HepG2 (cell line): Measurements from ENCODE around the gene C9orf40. TPM values are rescaled to one million over a fixed set of nuclear protein-coding genes. Genes with fewer than 3 reads are reported as not detected.

Source experiments
- CHD2 ChIP-seq: IDR thresholded peaks from 2 replicates; pipeline ENCODE4 v1.6.1; 2011; ENCODE audit warnings: low read depth, low read length, improper control_type of control experiment
- FOXC1 ChIP-seq: sonication (generic); formaldehyde crosslinking; IDR thresholded peaks from 2 replicates; pipeline ENCODE4 v1.8.0; 2022; ENCODE audit warnings: mild to moderate bottlenecking, missing genetic modification reagents, borderline replicate concordance
- HMGA1 ChIP-seq: sonication (generic); formaldehyde crosslinking; conservative IDR thresholded peaks from 2 replicates; pipeline ENCODE4 v1.4.0; 2020; ENCODE audit warnings: missing genetic modification reagents
- HOXD1 ChIP-seq: sonication (generic); formaldehyde crosslinking; IDR thresholded peaks from 2 replicates; pipeline ENCODE4 v1.5.0; 2020; ENCODE audit warnings: missing genetic modification reagents
- NFKB2 ChIP-seq: sonication (generic); formaldehyde crosslinking; IDR thresholded peaks from 2 replicates; pipeline ENCODE4 v1.4.0; 2020; ENCODE audit warnings: missing genetic modification reagents, borderline replicate concordance
- NKX3-1 ChIP-seq: sonication (generic); formaldehyde crosslinking; IDR thresholded peaks from 2 replicates; pipeline ENCODE4 v1.5.0; 2020; ENCODE audit warnings: missing genetic modification reagents
- RBM22 ChIP-seq: fragments of 200-400 bp; formaldehyde crosslinking; optimal IDR thresholded peaks from 2 replicates; pipeline ENCODE3; 2017; ENCODE audit warnings: mild to moderate bottlenecking, low read length, moderate library complexity
- RNF2 ChIP-seq: fragments of 450-650 bp; conservative IDR thresholded peaks from 2 replicates; pipeline ENCODE4 v1.6.1; 2016; ENCODE audit warnings: low read depth
- SP1 ChIP-seq, 2 experiments: fragments of 450-650 bp in 1 of 2; sonication (generic) in 1 of 2; formaldehyde crosslinking in 1 of 2; IDR thresholded peaks; 2 replicates each; pipeline versions ENCODE4 v1.4.0 to v1.6.1; 2016 to 2020; ENCODE audit warnings: missing genetic modification reagents in 1 of 2
- SRSF1 ChIP-seq: fragments of 200-400 bp; formaldehyde crosslinking; optimal IDR thresholded peaks from 2 replicates; pipeline ENCODE3; 2017; ENCODE audit warnings: mild to moderate bottlenecking, low read depth, low read length, moderate library complexity
- TARDBP ChIP-seq: sonication (generic); formaldehyde crosslinking; IDR thresholded peaks from 2 replicates; pipeline ENCODE4 v1.8.0; 2022; ENCODE audit warnings: mild to moderate bottlenecking, missing genetic modification reagents
- TCF7L2 ChIP-seq: IDR thresholded peaks from 2 replicates; pipeline ENCODE4 v1.6.1; 2011; ENCODE audit warnings: mild to moderate bottlenecking, low read depth, low read length, moderate library complexity
- TP53 ChIP-seq: sonication (generic); formaldehyde crosslinking; conservative IDR thresholded peaks from 2 replicates; pipeline ENCODE4 v1.4.0; 2020; ENCODE audit warnings: missing genetic modification reagents
- ZNF615 ChIP-seq: sonication (generic); formaldehyde crosslinking; IDR thresholded peaks from 2 replicates; pipeline ENCODE4 v1.5.0; 2020; ENCODE audit warnings: mild to moderate bottlenecking, missing genetic modification reagents, borderline replicate concordance
- ZNF772 ChIP-seq: sonication (generic); formaldehyde crosslinking; IDR thresholded peaks from 2 replicates; pipeline ENCODE4 v1.5.0; 2020; ENCODE audit warnings: mild to moderate bottlenecking, missing genetic modification reagents
- ZSCAN25 ChIP-seq: sonication (generic); formaldehyde crosslinking; IDR thresholded peaks from 2 replicates; pipeline ENCODE4 v1.8.0; 2022; ENCODE audit warnings: mild to moderate bottlenecking, missing genetic modification reagents
- polyA plus RNA-seq, 8 experiments: library from polyadenylated mRNA; depleted of rRNA in 3 of 8; stranded (reverse) in 7 of 8; unstranded in 1 of 8; fragments of >200 nt; fragmentation: Illumina TruSeq in 4 of 8; extraction: Trizol in 4 of 8; gene quantifications; 2 replicates each; pipeline versions ENCODE4 v1.2.1 to v1.2.3, GENCODE V29; 2011 to 2016; ENCODE audit warnings: low read depth in 4 of 8, missing spikeins in 1 of 8, mixed read lengths in 1 of 8; ENCODE audit not compliant: insufficient read depth in 1 of 8
- total RNA-seq, 5 experiments: library from RNA; depleted of rRNA; stranded (reverse); fragments of >200 nt; fragmentation: Illumina TruSeq; extraction: Trizol; gene quantifications; 2 replicates each; pipeline ENCODE4 v1.2.3, GENCODE V29; 2016; ENCODE audit warnings: low read depth in 1 of 5
- TF ChIP-seq, protein P1 (sequence below): sonication (generic); formaldehyde crosslinking; IDR thresholded peaks from 2 replicates; pipeline ENCODE4 v1.4.0; 2020; ENCODE audit warnings: mild to moderate bottlenecking, missing genetic modification reagents, borderline replicate concordance
- TF ChIP-seq, protein P2 (sequence below): sonication (generic); formaldehyde crosslinking; IDR thresholded peaks from 2 replicates; pipeline ENCODE4 v1.5.0; 2020; ENCODE audit warnings: mild to moderate bottlenecking, missing genetic modification reagents
- TF ChIP-seq, protein P3 (sequence below): sonication (generic); formaldehyde crosslinking; IDR thresholded peaks from 2 replicates; pipeline ENCODE4 v1.4.0; 2020; ENCODE audit warnings: missing genetic modification reagents
- TF ChIP-seq, protein P4 (sequence below): sonication (generic); formaldehyde crosslinking; IDR thresholded peaks from 2 replicates; pipeline ENCODE4 v1.5.0; 2020; ENCODE audit warnings: mild to moderate bottlenecking, missing genetic modification reagents

The C9orf40 gene
- total and polyA plus RNA-seq, 2 of the 13 experiments (the other 11 are each of a cell fraction or from before 2014, with no cell fraction given): 3.0 to 13.5 TPM

GRCh38 chr9:75001719-75002421 lies 49.2 kb upstream of the C9orf40 start (continued):
- TF ChIP-seq FOXC1 (CRISPR knock-in tag) (no peak), RBM22 (no peak), HMGA1 (no peak), TCF7L2 (no peak), TP53 (CRISPR knock-in tag) (no peak), ZSCAN25 (CRISPR knock-in tag) (no peak), CHD2 (no peak), RNF2 (no peak), SP1 (IDR thresholded peaks at IDR 0.05) (no peak), SP1 (CRISPR knock-in tag; IDR thresholded peaks at IDR 0.05) (no peak), SRSF1 (no peak), NFKB2 (no peak), ZNF772 (CRISPR knock-in tag) (no peak; the same call in 1 of the 2 replicates), NKX3-1 (no peak), HOXD1 (no peak), ZNF615 (no peak), TARDBP (peak; percentile 70; the same call in 1 of the 2 replicates)
- TF ChIP-seq, protein P1, sequence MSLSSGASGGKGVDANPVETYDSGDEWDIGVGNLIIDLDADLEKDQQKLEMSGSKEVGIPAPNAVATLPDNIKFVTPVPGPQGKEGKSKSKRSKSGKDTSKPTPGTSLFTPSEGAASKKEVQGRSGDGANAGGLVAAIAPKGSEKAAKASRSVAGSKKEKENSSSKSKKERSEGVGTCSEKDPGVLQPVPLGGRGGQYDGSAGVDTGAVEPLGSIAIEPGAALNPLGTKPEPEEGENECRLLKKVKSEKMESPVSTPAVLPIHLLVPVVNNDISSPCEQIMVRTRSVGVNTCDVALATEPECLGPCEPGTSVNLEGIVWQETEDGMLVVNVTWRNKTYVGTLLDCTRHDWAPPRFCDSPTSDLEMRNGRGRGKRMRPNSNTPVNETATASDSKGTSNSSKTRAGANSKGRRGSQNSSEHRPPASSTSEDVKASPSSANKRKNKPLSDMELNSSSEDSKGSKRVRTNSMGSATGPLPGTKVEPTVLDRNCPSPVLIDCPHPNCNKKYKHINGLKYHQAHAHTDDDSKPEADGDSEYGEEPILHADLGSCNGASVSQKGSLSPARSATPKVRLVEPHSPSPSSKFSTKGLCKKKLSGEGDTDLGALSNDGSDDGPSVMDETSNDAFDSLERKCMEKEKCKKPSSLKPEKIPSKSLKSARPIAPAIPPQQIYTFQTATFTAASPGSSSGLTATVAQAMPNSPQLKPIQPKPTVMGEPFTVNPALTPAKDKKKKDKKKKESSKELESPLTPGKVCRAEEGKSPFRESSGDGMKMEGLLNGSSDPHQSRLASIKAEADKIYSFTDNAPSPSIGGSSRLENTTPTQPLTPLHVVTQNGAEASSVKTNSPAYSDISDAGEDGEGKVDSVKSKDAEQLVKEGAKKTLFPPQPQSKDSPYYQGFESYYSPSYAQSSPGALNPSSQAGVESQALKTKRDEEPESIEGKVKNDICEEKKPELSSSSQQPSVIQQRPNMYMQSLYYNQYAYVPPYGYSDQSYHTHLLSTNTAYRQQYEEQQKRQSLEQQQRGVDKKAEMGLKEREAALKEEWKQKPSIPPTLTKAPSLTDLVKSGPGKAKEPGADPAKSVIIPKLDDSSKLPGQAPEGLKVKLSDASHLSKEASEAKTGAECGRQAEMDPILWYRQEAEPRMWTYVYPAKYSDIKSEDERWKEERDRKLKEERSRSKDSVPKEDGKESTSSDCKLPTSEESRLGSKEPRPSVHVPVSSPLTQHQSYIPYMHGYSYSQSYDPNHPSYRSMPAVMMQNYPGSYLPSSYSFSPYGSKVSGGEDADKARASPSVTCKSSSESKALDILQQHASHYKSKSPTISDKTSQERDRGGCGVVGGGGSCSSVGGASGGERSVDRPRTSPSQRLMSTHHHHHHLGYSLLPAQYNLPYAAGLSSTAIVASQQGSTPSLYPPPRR: 0 out of 2 replicates have a peak, but pooled peaks have one; percentile 65
- TF ChIP-seq, protein P2, sequence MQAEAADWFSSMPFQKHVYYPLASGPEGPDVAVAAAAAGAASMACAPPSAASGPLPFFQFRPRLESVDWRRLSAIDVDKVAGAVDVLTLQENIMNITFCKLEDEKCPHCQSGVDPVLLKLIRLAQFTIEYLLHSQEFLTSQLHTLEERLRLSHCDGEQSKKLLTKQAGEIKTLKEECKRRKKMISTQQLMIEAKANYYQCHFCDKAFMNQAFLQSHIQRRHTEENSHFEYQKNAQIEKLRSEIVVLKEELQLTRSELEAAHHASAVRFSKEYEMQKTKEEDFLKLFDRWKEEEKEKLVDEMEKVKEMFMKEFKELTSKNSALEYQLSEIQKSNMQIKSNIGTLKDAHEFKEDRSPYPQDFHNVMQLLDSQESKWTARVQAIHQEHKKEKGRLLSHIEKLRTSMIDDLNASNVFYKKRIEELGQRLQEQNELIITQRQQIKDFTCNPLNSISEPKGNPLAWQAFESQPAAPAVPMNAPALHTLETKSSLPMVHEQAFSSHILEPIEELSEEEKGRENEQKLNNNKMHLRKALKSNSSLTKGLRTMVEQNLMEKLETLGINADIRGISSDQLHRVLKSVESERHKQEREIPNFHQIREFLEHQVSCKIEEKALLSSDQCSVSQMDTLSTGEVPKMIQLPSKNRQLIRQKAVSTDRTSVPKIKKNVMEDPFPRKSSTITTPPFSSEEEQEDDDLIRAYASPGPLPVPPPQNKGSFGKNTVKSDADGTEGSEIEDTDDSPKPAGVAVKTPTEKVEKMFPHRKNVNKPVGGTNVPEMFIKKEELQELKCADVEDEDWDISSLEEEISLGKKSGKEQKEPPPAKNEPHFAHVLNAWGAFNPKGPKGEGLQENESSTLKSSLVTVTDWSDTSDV (CRISPR knock-in tag): no peak
- TF ChIP-seq, protein P3, sequence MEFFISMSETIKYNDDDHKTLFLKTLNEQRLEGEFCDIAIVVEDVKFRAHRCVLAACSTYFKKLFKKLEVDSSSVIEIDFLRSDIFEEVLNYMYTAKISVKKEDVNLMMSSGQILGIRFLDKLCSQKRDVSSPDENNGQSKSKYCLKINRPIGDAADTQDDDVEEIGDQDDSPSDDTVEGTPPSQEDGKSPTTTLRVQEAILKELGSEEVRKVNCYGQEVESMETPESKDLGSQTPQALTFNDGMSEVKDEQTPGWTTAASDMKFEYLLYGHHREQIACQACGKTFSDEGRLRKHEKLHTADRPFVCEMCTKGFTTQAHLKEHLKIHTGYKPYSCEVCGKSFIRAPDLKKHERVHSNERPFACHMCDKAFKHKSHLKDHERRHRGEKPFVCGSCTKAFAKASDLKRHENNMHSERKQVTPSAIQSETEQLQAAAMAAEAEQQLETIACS (CRISPR knock-in tag): peak; percentile 34; the same call in 1 of the 2 replicates
- TF ChIP-seq, protein P4, sequence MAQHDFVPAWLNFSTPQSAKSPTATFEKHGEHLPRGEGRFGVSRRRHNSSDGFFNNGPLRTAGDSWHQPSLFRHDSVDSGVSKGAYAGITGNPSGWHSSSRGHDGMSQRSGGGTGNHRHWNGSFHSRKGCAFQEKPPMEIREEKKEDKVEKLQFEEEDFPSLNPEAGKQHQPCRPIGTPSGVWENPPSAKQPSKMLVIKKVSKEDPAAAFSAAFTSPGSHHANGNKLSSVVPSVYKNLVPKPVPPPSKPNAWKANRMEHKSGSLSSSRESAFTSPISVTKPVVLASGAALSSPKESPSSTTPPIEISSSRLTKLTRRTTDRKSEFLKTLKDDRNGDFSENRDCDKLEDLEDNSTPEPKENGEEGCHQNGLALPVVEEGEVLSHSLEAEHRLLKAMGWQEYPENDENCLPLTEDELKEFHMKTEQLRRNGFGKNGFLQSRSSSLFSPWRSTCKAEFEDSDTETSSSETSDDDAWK (CRISPR knock-in tag): no peak
